ENCODE results near the gene NPPA.

The NPPA gene

DNA sequence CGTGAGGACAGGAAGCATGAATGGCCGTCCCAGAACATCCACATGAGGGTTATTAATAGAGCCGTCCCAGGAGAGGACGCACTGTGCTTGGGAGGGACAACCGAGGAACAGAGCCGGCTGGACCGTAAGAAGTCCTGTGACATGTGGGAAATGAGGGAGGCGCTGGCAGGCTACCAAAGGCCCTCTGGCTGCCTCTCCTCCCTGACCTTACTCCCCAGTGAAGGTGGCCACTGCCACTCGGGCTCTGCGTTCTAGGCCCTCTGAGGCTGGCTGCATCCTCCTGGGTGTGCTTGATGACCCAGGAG lies 26.6 kb upstream of the NPPA start:
- DNase-seq (ENCODE audit: low read depth in 2 of 2): no peak

DNA sequence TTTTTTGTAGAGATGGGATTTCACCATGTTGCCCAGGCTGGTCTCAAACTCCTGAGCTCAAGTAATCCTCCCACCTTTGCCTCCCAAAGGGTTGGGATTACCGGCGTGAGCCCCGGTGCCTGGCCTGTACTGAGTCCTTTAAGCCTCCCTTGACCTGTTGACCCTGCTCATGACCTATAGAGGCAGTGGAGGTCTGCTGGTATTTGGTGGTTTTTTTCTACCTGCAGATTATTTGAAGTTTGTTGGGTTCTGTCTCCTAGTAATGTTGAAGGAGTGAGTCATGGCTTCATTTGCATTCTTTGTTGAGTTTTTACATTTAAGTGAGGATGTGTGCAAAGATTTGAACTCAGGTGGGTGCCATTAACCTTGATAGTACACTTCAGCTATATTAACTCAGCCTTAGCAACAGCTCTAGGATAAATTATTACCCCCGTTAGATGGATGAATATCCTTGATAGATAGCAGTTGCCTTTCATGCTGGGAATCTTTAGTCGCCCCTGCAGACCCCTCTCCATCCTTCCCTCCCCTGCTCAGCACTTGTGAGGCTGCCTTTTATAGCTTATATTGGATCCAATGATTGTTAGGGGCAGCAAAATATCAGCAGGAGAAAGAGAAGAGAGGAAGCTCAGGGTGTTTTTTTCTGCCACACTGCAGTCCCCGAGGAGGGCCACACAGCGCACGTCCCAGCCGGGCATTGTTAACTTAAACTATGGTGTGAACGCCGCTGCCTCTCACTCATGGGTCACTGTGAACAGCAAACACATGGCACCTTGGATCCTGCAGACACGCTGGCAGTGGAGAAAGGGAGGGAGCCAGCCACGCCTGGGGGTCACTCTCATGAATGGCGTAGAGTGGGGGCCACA lies 26.0 kb upstream of the NPPA start:
- no peak for DNase-seq (ENCODE audit: low read depth in 2 of 2)

DNA sequence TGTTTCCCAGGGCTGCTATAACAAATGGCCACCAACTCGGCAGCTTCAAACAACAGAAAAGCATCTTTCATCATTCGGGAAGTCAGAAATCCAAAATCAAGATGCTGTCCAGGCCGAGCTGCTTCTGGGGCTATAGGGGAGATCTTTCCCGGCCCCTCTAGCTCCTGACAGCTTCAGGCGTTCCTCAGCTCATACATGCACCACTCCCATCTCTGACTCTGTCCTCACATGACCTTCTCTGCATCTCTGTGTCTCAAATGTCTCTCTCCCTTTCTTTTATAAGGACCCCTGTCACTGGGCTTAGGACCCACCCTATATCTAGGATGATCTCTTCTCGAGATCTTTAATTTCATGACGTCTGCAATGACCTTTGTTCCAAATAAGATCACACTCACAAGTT lies 25.0 kb upstream of the NPPA start:
- DNase-seq (ENCODE audit: low read depth in 2 of 2): no peak

DNA sequence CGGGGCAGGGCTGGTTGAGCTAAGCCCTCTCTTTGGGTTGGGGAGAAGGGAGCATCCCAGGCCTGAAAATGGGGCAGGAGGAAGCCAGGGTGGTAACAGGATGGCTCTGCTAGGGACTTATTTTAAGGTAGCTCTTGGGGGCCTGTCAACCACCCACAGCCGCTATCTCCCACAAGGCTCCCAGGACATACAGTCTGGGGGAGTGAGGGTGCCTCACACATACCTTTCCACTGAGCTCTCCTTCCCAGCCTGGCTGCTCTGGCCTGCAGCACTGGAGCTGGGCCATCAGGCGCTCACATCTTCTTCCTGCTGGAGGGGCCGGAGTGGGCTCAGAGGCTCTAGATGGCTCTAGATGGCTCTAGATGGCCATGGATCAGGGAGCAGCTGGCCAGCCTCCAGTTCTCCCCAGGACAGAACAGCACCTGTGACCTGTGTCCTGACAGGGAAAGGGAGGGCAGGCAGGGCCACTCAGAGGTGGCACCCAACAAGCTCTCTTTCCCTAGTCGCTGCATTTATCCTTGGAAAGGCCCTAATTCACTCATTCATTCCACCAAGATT lies 22.1 kb upstream of the NPPA start:
- no peak for DNase-seq (ENCODE audit: low read depth in 2 of 2)

DNA sequence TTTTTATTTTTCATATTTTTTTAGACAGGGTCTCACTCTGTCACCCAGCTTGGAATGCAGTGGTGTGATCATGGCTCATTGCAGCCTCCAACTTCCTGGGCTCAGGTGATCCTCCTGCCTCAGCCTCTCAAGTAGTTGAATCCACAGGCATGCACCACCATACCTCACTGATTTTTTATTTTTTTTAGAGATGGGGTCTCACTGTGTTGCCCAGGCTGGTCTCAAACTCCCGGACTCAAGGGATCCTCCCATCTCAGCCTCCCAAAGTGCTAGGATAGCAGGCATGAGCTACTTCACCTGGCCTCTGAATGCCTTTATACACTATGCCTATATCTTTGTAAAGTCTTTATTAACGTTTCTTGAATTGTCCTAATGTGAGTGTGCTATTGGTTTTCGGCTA lies 21.5 kb upstream of the NPPA start:
- DNase-seq (ENCODE audit: low read depth in 2 of 2): no peak

DNA sequence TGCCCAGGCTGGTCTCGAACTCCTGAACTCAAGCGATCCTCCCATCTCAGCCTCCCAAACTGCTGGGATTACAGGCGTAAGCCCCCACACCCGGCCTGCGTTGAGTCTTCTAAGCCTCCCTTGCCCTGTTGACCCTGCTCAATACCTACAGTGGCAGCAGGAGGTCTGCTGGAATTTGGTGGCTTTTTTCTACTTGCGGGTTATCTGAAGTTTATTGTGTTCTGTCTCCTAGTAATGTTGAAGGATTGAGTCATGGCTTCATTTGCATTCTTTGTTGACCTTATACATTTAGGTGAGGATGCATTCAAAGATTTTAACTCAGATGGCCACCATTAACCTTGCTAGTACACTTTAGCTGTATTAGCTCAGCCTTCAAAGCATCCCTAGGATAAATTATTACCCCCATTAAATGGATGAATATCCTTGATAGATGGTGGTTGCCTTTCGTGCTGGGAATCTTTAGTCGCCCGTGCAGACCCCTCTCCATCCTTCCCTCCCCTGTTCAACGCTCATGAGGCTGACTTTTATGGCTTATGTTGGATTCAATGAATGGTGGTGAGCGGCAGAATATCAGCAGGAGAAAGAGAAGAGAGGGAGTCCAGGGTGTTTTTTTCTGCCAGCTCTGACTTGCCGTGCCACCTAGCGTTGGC lies 20.9 kb upstream of the NPPA start:
- no peak for DNase-seq (ENCODE audit: low read depth in 2 of 2)

DNA sequence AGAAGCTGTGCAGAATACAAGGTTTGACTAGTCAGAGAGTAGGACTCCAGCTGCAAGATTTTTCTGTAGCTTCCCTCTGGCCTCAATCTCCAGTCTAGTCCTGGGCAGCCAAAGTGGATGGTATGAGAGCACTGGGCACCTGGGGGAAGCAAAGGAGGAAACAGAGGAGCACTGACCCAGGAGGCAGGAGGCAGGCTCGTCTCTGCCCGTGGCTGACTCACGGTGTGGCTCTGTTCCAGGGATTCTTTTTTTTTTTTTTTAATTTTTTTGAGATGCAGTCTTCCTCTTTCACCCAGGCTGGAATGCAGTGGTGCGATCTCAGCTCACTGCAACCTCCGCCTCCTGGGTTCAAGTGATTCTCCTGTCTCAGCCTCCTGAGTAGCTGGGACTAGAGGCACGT lies 15.3 kb upstream of the NPPA start:
- no peak for DNase-seq (ENCODE audit: low read depth in 2 of 2)

DNA sequence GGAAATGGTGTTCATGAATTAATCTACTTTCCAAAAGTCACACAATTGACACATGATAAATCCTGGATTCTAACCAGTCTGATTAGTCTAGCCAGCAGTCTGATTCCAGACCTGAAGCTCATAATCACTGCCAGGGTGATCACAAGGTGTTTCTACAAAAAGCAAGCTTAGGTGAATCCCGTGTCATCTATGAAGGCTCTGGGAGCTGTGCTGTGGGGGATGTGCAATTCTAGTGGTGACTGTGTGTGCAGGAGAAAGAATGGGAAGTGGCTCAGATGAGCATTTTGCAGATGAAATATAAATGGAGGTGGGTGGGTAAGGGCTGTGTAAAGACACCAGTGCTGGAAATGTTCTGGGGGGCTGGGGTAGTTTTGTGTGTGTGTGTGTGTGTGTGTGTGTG lies 13.0 kb upstream of the NPPA start:
- DNase-seq (ENCODE audit: low read depth in 2 of 2): no peak

DNA sequence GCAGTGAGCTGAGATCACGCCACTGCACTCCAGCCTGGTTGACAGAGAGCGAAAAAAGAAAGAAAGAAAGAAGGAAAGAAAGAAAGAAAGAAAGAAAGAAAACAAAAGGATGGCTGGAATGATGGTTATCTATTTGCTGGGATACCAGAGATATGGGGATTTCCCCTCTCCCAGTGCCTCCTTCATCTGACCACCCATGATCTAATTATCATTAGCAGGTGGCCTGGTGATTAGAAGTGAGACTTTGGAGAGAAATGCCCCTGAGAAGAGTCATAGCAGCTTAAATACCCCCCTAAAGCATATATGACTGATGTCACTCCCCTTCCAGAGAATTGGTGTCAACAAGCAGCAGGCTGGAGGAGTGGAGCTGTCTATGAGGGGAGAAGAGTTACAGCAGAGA lies 12.5 kb upstream of the NPPA start:
- no peak for DNase-seq (ENCODE audit: low read depth in 2 of 2)

DNA sequence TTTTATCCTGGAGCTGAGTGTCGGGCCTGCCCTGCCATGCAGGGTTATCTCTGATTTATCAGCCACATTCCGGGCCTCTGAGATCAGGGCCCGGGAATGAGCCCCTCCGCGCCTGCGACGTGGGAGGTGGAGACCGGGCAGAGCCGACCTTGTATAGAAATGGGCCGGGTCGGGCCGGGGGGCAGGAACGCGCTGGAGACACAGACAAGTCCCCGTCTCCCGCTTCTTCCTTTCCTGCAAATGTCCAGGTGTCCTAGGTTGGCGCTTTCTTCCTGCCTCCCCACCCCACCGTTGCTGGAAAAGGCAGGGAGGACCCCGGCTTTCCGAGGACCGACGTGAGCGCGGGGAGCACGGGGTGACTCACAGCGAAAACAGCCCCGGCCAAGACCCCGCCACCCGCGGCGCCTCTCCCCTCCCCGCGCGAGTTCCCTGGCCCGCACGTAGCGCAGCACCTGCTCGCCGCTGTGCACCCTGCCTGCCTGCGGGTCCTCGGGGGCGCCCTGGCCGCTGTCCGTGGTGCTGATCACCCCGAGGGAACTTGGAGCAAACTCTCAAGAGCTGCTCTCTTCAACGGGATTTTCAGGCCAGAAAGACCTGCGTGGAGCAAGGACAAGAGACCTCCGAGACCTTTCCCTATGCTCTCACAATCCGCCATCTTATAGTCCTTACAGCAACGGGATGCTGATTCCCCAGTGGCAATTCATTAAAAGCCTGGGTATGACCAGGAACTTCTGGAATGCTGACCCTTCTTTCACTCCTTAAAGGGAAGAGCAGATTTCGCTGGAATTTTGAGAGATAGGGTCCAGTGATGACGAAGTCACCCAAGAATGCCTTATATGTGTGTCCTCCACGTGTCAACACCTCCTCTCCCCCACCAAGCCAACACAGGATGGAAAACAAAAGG lies 11.6 kb upstream of the NPPA start:
- peak; percentile 34 to 57 for DNase-seq (ENCODE audit: low read depth in 2 of 2)

DNA sequence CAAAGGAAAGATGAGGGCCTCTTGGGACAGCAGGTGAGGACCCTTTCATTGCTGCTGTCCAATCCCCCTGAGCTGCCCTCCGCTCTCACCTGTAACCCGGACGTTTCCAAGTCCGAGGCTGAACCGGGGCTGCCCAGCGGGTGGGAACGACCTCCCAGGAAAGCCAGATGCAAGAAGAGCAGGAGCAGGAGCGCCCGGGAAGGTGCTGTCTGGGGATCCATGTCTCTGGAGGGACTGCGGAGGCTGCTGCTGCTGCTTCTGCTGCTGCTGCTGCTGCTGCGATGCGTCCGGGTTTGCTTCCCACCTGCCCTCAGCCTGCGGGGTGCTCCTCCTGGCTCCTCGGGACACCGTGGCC lies 11.0 kb upstream of the NPPA start, which contains the start of gene NPPB:
NPPB (minus strand) TSS at position 333 of the 355 bp plus-strand sequence; CDS start at position 221, 112 bp downstream.
- DNase-seq (ENCODE audit: low read depth in 2 of 2): no peak

DNA sequence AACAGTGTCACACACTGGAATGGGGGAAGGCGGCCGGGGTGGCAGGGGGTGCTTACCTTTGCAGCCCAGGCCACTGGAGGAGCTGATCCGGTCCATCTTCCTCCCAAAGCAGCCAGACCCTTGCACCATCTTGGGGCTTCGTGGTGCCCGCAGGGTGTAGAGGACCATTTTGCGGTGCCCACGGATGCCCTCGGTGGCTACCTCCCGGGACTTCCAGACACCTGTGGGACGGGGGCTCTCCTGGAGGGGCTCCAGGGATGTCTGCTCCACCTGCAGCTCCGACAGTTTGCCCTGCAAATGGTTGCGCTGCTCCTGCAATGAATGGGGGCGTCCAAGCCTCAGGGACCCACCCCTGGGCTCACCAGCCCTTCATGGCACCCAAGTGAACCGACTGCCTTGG lies 10.6 kb upstream of the NPPA start:
- DNase-seq (ENCODE audit: low read depth in 2 of 2): no peak

DNA sequence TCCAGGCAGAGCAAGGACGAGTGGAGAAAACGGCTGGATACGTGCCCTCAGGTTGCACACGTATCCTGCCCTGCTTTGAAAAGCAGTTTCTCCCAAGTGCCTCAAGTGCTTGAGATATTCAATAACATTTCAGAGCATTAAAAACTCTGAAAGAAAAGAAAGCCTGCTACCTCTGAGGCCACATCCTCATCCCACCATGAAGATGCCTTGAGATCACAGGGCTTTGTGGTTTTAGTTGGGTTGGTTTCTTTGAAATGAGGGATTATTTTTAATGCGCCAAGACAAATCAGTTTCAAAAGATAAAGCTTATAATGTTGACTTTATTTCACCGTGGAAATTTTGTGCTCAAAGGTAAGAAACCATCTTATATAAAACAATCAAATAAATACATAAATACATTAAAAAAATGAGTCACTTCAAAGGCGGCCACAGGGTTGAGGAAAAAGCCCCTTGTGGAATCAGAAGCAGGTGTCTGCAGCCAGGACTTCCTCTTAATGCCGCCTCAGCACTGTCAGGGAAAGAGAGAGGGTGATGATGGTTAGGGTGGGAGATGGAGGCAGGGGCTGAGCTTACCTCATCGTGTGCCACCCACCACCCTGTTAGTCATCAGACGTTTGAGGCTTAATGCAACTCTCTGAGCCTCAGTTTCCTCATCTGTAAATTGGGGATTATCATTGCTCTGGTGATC lies 9.7 kb upstream of the NPPA start:
- DNase-seq (ENCODE audit: low read depth in 2 of 2): no peak

DNA sequence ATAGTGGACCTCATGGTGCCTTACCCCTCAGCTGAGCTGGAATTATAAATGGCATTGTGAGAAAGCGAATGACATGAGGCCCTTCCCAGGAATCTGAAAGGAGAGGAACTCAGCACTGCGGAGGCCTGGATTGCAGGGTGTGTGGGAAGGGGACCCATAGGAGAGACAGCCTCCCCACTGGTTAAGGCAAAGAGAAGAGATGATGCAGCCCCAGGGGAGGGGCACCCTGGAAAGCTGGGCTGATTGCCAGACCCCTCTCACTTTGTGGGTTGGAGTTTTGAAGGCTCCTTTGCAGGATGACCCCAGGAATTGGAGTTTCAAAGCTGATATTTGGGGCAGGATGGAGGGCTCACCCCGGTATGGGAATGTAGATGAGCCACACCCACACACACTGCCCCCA lies 9.1 kb upstream of the NPPA start:
- no peak for DNase-seq (ENCODE audit: low read depth in 2 of 2)

DNA sequence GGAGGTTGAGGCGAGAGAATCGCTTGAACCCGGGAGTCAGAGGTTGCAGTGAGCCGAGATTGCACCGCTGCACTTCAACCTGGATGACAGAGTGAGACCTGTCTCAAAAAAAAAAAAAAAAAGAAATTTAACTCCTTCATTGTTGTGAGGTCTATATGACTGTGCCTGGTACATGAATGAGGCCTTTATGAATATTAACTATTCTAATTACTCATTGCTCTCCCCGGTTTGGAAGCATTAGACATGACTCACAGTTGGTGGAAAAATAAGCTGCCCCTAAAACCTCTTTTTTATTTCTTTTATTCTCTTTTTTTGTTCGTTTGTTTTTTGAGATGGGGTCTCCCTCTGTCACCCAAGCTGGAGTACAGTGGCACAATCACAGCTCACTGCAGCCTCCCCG lies 7.8 kb upstream of the NPPA start:
- DNase-seq (ENCODE audit: low read depth in 2 of 2): no peak

DNA sequence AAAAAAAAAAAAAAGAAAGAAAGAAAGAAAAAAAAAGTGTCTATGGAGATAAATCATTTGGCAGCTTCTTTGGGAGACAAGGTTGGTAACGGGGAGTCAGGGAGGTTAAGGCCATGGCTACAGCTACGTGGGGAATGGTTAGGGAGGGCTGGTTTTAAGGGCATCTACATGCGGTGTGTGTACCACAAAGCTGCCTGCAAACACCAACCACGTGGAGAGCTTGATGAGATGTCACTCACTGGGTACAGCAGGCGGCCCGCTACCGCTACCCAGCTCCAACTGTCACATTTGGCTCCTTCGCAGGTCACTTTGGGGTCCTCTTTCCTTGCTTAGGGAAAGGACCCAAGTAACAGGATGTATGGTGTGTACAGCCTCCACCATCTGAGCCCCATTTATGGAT lies 6.9 kb upstream of the NPPA start:
- DNase-seq (ENCODE audit: low read depth in 2 of 2): no peak

DNA sequence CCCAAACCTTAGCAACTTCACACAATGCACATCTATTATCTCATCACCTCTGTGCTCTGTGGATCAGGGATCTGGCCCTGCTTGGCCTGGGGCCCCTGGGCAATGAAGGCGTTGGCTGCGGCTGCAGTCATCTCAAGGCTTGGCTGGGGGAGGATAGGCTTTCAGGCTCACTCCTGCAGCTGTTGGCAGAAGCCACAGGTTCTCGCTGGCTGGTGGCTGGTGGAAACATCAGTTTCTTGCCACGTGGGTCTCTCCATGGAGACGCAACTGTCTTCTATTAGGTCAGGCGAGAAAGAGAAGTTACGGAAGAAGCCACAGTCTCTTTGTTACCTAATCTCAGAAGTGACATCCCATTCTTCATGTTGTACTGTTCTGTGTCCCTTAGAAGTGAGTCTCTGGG lies 3.6 kb upstream of the NPPA start:
- DNase-seq (ENCODE audit: low read depth in 2 of 2): no peak

DNA sequence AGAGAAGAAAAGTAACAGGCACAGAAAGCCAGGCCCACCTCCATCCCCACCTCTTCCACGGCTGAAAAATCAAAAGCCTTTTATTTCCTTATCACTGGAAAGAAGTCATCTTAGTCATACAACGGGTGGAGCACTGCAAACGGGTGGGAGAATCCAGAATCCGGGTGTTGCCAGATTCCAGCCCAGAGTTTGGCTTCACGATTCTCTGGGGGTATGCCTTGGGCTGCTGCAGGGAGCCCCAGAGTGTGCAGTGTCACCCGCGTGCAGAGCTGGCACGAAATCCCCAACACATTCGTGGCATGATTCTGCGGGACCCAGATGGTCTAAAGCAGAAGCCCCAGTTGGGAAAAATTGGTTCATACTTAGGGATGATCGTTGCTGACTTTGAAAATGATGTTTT lies 2.6 kb upstream of the NPPA start:
- DNase-seq (ENCODE audit: low read depth in 2 of 2): no peak

DNA sequence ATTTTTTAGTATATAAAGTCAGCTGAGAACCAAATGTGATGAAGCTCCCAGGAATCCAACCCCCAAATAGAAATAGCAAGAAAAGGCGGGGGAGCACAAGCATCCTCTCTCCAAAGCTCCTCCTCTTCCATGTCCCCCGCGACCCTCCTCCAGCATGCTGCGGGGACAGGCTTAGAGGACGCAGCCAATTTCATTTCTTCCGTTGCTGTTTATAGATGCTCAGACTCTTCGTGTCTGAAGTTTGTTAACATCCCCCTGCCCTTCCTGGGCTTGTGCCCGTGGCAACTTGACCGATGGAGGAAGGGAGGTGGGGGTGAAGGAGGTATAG lies 754 bp upstream of the NPPA start:
- DNase-seq (ENCODE audit: low read depth in 2 of 2): no peak

DNA sequence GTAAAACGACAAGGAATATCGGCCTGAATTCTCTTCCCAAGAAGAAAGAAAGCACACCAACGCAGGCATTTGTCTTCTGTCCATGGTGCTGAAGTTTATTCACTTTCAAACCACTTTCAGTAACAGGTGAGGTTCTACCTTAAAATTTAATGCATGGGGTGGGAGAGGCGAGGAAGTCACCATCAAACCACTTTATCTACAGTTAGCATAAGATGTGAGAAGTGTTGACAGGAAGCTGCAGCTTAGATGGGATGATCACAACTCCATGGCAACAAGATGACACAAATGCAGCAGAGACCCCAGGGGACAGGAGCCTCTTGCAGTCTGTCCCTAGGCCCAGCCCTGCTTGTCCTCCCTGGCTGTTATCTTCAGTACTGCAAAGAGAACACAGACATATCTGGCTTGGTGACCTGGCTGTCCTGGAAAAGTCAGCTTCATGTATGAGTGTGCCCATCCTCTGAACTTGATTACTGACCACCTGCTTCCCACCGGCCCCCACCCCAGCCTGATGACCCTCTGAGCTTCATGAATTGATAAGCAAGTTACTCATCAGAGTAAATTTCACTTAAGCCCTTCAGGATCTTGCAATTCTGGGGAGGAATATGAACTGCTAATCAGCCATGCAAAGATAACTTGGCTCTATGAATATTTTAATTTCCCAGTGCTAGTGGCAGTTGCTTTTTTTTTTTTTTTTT lies 1.8 kb downstream of the NPPA start:
- no peak for DNase-seq (ENCODE audit: low read depth in 2 of 2)

Measured in stimulated activated CD4-positive, alpha-beta T cell treated with anti-CD3 and anti-CD28 coated beads, Interleukin-1b, Interleukin-23, amount 100 ng/mL, for 4 hours (primary cell).